Neuron (in vitro differentiated cells): Measurements from ENCODE around the gene ZNF496.
"Not testable (repeated sequence)": the region's sequence is repeated elsewhere in the genome, so short reads cannot be mapped to it uniquely, and the experiment has no call there.

Experiments used
- H2AFZ ChIP-seq: one replicate; pipeline ENCODE4 v1.6.1; 2013; ENCODE audit warnings: low read depth, mild to moderate bottlenecking, inconsistent platforms, low read length, moderate library complexity
- H3K27me3 ChIP-seq: one replicate; pipeline ENCODE4 v1.6.1; 2013; ENCODE audit warnings: low read length; ENCODE audit not compliant: insufficient read depth
- H3K36me3 ChIP-seq: one replicate; pipeline ENCODE4 v1.6.1; 2013; ENCODE audit warnings: low read length; ENCODE audit not compliant: insufficient read depth
- H3K4me1 ChIP-seq: one replicate; pipeline ENCODE4 v1.6.1; 2013; ENCODE audit warnings: low read length; ENCODE audit not compliant: insufficient read depth
- H3K4me3 ChIP-seq: 2 replicates; pipeline ENCODE4 v1.5.1; 2013; ENCODE audit warnings: mild to moderate bottlenecking, low read length, moderate library complexity
- H3K9me3 ChIP-seq: one replicate; pipeline ENCODE4 v1.6.1; 2013; ENCODE audit warnings: low read length

The ZNF496 gene

GRCh38 chr1:247268390-247269045 lies 63.1 kb downstream of the ZNF496 start:
- no peaks in the 10 kb centered on the region for H3K36me3 ChIP-seq
- H2AFZ ChIP-seq, result no peak overlapping the region
- H3K9me3 ChIP-seq, result no peaks in the 10 kb centered on the region
- H3K4me3 ChIP-seq, result no peak overlapping the region
- H3K27me3 ChIP-seq, result no peaks in the 10 kb centered on the region
- no peaks in the 10 kb centered on the region for H3K4me1 ChIP-seq

DNA sequence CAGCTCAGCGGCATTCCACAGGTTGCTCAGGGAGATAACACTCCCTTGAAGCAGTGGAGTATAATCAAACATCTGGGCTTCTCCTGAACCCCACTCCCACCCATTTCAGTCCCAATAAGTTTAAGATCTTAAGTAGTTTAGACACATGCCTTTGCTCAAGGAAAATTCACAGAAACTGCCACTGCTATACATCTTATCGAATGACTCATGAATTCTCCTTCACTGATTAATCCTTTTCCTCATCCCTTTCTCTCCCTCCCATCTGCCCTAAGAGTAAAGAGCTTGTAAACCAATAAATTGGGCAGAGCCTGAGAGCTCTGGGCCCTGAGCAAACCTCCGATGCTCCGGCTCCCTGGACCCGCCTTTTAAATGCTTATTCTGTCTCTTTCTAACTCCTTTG lies 65.6 kb downstream of the ZNF496 start:
- no peaks in the 10 kb centered on the region for H3K27me3 ChIP-seq

GRCh38 chr1:247255772-247256171 lies 75.9 kb downstream of the ZNF496 start, which contains the start of gene VN1R5:
Gene VN1R5 (plus strand): TSS chr1:247256072.
- H3K36me3 ChIP-seq, H3K27me3 ChIP-seq, H3K4me1 ChIP-seq: not testable (repeated sequence)

More for the DNA sequence above, 65.6 kb downstream of the ZNF496 start:
- Histone ChIP-seq H3K4me3 (no peak overlapping the region), H2AFZ (no peak overlapping the region), H3K36me3 (no peaks in the 10 kb centered on the region), H3K9me3 (no peaks in the 10 kb centered on the region), H3K4me1 (no peaks in the 10 kb centered on the region)

DNA sequence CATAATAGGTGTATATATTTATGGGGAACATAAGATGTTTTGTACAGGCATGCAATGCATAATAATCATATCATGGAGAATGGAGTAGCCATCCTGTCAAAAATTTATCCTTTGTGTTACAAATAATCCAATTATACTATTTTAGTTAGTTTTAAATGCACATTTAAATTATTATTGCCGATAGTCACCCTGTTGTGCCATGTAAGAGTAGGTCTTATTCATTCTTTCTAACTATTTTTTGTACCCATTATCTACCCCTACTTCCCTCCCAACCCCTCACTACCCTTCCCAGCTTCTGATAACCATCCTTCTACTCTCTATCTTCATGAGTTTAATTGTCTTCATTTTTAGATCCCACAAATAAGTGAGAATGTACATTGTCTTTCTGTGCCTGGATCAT lies 84.1 kb downstream of the ZNF496 start:
- no peaks in the 10 kb centered on the region for H3K4me1 ChIP-seq
- no peak overlapping the region for H2AFZ ChIP-seq
- no peak overlapping the region for H3K4me3 ChIP-seq
- H3K9me3 ChIP-seq, result no peaks in the 10 kb centered on the region
- no peaks in the 10 kb centered on the region for H3K36me3 ChIP-seq
- H3K27me3 ChIP-seq, result no peaks in the 10 kb centered on the region

More at GRCh38 chr1:247255772-247256171, 75.9 kb downstream of the ZNF496 start, which contains the start of gene VN1R5:
- not testable (repeated sequence) for H3K4me3 ChIP-seq, H2AFZ ChIP-seq, H3K9me3 ChIP-seq
